22Rv1 (cell line): ENCODE measurements around the gene CCDC92.

ENCODE experiments used
- H3K27ac ChIP-seq: fragments of 450-650 bp; 2 replicates; pipeline ENCODE4 v1.5.1; 2017
- ZFX ChIP-seq: fragments of 450-650 bp; IDR thresholded peaks from 2 replicates; pipeline ENCODE4 v1.6.1; 2017; ENCODE audit warnings: antibody characterized with exemption, borderline replicate concordance
- TF ChIP-seq, protein P1 (sequence below): fragments of 450-650 bp; IDR thresholded peaks from 2 replicates; pipeline ENCODE4 v1.5.1; 2017; ENCODE audit warnings: mild to moderate bottlenecking

CCDC92 gene

DNA sequence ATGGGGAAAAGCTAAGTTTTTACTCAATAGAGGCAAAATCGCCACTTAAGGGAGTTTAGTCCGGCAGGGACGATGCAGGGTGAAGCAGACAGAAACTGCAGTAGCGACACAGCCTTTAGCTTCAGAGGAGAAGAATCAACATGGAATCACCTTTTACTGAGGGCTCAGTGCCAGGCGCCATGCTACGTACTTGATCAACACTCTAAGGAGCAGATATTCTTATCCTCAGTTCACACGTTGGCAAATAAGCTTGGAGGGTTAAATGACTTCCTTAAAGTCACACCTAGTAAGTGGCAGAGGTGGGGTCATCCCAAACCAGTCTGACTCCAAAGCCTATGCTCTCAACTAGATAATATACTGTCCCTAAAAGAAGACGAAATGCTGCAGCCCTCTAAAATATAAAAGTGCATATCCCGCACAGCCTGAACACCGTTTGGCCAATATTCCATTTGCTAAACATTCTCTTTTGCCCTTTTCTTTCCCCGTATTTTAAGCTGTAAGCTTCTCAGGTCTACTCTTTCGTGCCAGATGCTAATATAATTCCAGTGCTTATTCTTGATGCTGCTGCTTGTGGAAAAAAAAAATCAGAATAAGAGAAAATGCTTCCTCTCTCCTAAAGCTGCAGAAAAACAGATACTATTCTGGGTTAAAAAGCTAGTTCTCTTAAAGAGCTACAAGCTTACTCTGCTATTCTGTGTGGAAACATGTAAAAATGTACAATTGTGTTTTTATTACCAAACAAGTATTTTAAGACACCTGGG, 10.9 kb downstream of the CCDC92 start:
- TF ChIP-seq ZFX = no peak
- TF ChIP-seq, protein P1, sequence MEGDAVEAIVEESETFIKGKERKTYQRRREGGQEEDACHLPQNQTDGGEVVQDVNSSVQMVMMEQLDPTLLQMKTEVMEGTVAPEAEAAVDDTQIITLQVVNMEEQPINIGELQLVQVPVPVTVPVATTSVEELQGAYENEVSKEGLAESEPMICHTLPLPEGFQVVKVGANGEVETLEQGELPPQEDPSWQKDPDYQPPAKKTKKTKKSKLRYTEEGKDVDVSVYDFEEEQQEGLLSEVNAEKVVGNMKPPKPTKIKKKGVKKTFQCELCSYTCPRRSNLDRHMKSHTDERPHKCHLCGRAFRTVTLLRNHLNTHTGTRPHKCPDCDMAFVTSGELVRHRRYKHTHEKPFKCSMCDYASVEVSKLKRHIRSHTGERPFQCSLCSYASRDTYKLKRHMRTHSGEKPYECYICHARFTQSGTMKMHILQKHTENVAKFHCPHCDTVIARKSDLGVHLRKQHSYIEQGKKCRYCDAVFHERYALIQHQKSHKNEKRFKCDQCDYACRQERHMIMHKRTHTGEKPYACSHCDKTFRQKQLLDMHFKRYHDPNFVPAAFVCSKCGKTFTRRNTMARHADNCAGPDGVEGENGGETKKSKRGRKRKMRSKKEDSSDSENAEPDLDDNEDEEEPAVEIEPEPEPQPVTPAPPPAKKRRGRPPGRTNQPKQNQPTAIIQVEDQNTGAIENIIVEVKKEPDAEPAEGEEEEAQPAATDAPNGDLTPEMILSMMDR = no peak
- no peak overlapping the region for H3K27ac ChIP-seq

DNA sequence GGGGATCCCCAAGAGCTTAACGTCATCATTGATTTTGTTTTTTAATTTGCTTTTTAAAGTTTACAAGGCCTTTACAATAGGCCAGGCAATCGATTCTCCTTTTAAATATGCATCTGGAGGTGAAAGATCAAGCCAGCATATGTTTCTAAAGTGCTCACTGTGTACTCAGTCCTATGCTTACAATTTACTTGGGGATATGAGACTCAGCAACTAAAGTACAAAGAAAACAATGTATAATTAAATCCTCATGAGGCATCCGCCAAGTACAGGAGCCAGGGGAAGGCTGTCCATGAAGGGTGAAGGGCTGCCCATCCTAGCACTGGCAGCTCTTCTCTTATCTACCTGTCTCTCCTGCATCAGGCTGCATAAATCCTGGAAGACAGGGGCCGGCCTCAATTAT, 11.8 kb downstream of the CCDC92 start:
- H3K27ac ChIP-seq = no peak overlapping the region
- TF ChIP-seq ZFX = no peak
- TF ChIP-seq, protein P1 = no peak

DNA sequence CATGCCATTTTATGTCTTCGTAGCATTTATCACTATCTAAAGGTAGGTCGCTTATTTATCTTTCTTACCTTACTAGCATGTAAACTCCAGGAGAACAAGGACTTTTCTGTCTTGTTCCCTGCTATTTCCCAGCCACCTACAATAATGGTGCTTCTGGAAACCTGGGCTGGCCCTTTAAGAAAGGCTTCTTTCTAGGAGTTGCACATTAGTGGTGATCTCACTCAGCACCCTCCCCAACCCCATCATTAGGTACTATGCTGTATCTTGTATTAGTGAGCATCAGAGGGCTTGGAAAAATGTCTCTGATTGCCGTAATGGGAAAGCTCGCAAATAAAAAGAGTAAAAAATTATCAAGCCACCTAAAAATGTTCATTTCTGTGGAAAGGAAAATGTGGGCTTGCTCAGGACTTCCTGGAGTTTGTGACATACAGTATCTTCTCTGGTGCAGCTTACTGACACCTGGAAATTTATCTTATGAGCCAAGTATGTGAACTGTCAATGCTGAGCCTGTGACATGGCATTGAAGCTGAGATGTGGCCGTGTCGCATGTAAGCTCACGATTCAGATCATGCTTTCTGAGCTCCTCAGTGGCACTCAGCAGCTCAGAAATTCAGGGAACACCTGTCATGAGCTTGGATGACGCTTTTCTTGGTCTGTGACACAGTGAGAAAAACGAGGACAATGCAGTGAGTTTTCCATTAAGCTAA, 12.4 kb downstream of the CCDC92 start:
- no peak overlapping the region for H3K27ac ChIP-seq
- TF ChIP-seq ZFX = no peak
- TF ChIP-seq, protein P1 = no peak

DNA sequence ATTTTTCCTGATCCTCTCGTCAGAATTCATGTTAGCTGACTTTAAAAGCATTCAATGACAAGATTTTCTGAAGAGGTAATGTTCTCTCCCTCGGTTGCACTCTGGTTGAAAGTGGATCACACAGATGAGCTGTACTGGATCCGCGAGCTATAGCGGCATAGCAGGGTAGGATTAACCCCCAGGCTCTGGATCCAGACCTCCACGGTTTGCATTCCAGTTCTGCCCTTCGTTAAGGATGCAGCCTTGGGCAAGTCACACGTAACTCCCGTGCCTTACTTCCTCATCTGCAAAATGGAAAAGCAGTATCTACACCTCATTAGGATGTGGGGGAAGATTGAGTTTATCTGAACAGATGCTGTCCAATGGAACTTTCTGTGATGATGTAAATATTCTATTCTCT, 13.8 kb downstream of the CCDC92 start:
- no peak overlapping the region for H3K27ac ChIP-seq
- TF ChIP-seq ZFX = no peak
- TF ChIP-seq, protein P1 = no peak

DNA sequence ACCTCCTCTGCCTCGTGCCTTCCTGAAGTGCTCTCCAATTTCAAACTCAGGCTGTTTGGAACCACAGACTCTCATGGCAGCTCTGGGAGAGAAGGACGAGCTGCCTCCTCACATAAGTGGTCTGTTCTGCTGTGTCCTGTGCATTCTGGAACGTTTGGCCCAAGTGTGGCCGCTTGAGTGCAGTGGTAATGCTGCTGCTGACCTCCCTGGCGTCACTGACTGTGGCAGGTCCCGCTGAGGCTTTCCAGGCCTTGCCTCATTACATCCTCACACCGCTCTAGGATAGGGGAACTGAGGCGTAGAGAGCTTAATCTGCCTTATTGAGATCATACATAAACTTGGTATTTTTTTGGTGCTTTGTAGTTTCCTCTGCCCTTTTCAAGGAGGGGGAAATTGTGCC, 14.2 kb downstream of the CCDC92 start:
- H3K27ac ChIP-seq = no peak overlapping the region

DNA sequence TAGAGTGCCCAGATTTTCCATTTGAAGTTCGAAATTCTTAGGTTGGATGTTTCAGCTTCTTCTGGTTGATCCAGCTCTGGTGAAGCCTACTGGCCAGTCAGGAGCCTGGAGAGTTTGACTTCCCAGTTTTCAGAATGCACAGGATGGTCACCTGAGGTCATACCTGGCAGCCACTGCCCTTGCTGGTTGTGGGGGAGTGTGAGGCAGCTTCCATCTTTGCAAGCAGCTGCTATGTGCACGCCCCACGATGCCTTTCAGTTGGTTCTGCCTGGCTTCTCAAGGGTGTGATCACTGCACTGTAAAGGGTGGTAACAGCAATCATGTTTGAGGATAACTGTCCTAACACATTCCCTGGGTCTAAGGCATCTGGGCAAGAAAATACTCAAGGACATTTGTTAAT, 15.4 kb downstream of the CCDC92 start:
- H3K27ac ChIP-seq = no peak overlapping the region
- no peak for TF ChIP-seq ZFX
- TF ChIP-seq, protein P1 = no peak

More for the DNA sequence above, 14.2 kb downstream of the CCDC92 start:
- TF ChIP-seq, protein P1 = no peak
- TF ChIP-seq ZFX = no peak

DNA sequence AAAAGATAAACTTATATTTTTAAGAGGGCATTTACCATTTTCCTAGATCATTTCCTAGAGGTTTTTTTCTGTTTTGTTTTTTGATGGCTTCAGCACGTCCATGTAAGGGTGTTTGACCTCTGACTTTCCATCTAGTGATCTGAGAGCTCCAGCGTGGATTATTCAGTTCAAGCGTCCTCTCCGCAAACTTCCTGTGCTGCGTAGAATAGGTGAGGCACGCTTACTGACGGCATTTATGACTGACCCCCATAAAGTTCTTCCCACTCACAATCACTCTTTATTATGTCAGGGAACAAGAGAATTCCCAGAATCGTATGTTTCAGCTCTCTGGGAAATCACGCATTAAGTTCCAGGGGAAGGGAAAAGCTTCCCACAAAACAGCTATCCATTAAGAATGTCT, 16.4 kb downstream of the CCDC92 start:
- H3K27ac ChIP-seq = no peak overlapping the region
- no peak for TF ChIP-seq ZFX
- TF ChIP-seq, protein P1 = no peak
